Spleen (tissue), 7 donors: ENCODE results near the gene CCNL1.

Experiments used
- POLR2A ChIP-seq, 3 donors: fragments of 450-650 bp; IDR thresholded peaks; one replicate each; pipeline ENCODE4 v1.5.1; 2017; ENCODE audit warnings: antibody characterized with exemption in 3 of 3, mild to moderate bottlenecking in 1 of 3
- POLR2AphosphoS5 ChIP-seq, 3 donors: sonication (generic); formaldehyde crosslinking; IDR thresholded peaks; one replicate each; pipeline ENCODE4 v1.5.1; 2017; ENCODE audit warnings: antibody characterized with exemption in 3 of 3
- TF ChIP-seq, protein P1 (sequence below), 11 experiments: fragments of 200-600 bp in 7 of 11; fragments of 450-650 bp in 4 of 11; sonication (generic) in 4 of 11; IDR thresholded peaks in 8 of 11; conservative IDR thresholded peaks in 3 of 11; 1 replicate in 7 of 11; 2 replicates in 4 of 11; pipeline versions ENCODE4 v1.4.0 to v1.8.0; 2016 to 2021; ENCODE audit warnings: antibody characterized with exemption in 11 of 11, inconsistent platforms in 4 of 11, mild to moderate bottlenecking in 1 of 11
- donor health status: DM: no; HTN: no; CAD: no; lungs with moderate emphysema.
- donor health status: DM: no; HTN: no; CAD: no.
- donor health status: DM: no; HTN: no; CAD: no.

- TF ChIP-seq, protein P1, sequence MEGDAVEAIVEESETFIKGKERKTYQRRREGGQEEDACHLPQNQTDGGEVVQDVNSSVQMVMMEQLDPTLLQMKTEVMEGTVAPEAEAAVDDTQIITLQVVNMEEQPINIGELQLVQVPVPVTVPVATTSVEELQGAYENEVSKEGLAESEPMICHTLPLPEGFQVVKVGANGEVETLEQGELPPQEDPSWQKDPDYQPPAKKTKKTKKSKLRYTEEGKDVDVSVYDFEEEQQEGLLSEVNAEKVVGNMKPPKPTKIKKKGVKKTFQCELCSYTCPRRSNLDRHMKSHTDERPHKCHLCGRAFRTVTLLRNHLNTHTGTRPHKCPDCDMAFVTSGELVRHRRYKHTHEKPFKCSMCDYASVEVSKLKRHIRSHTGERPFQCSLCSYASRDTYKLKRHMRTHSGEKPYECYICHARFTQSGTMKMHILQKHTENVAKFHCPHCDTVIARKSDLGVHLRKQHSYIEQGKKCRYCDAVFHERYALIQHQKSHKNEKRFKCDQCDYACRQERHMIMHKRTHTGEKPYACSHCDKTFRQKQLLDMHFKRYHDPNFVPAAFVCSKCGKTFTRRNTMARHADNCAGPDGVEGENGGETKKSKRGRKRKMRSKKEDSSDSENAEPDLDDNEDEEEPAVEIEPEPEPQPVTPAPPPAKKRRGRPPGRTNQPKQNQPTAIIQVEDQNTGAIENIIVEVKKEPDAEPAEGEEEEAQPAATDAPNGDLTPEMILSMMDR (IDR thresholded peaks at IDR 0.05 in 8 of 11, conservative IDR thresholded peaks at IDR 0.05 in 3 of 11), result no peak
- TF ChIP-seq POLR2A (IDR thresholded peaks at IDR 0.05) (no peak), POLR2AphosphoS5 (IDR thresholded peaks at IDR 0.05) (no peak)
Observed at GRCh38 chr3:157204880-157205279, 44.9 kb upstream of the CCNL1 start.
